Astrocyte (in vitro differentiated cells and primary cell): ENCODE results near the gene TTC9B.
"Not testable (repeated sequence)": the region's sequence is repeated elsewhere in the genome, so short reads cannot be mapped to it uniquely, and the experiment has no call there.

ENCODE experiments used
- EZH2 ChIP-seq: IDR thresholded peaks from 2 replicates; pipeline ENCODE4 v1.6.1; 2012; ENCODE audit warnings: mild to moderate bottlenecking, low read length, inconsistent platforms; ENCODE audit not compliant: insufficient read depth
- TF ChIP-seq, protein P1 (sequence below): IDR thresholded peaks from 2 replicates; pipeline ENCODE4 v1.5.1; 2011; ENCODE audit warnings: low read depth, mild to moderate bottlenecking, inconsistent platforms, low read length, moderate library complexity; ENCODE audit not compliant: insufficient read depth

GRCh38 chr19:40219029-40219428 lies 845 bp upstream of the TTC9B start:
- TF ChIP-seq, protein P1, sequence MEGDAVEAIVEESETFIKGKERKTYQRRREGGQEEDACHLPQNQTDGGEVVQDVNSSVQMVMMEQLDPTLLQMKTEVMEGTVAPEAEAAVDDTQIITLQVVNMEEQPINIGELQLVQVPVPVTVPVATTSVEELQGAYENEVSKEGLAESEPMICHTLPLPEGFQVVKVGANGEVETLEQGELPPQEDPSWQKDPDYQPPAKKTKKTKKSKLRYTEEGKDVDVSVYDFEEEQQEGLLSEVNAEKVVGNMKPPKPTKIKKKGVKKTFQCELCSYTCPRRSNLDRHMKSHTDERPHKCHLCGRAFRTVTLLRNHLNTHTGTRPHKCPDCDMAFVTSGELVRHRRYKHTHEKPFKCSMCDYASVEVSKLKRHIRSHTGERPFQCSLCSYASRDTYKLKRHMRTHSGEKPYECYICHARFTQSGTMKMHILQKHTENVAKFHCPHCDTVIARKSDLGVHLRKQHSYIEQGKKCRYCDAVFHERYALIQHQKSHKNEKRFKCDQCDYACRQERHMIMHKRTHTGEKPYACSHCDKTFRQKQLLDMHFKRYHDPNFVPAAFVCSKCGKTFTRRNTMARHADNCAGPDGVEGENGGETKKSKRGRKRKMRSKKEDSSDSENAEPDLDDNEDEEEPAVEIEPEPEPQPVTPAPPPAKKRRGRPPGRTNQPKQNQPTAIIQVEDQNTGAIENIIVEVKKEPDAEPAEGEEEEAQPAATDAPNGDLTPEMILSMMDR = not testable (repeated sequence)
- TF ChIP-seq EZH2 = not testable (repeated sequence)
